IMR-90 (cell line): ENCODE measurements around the gene PRMT7. TPM values are rescaled to one million over a fixed set of nuclear protein-coding genes. Genes with fewer than 3 reads are reported as not detected.

Source experiments
- ATAC-seq: fragments of 200-7000 bp; cut with Tn5 transposase; 2 replicates; pipeline ENCODE4 v1.9.1; 2020; ENCODE audit warnings: low read depth, mild to moderate bottlenecking, moderate library complexity
- BruUV-seq: library from RNA; stranded (reverse); fragments of 400-500 nt; replicated peaks from 2 replicates; lab custom pipeline; 2021; lab: Mats Ljungman, UMichigan
- CTCF ChIA-PET: fragments of 300-600 bp; formaldehyde crosslinking; extraction: SDS; loops from one replicate; lab custom pipeline; 2021; ENCODE audit warnings: antibody characterized with exemption; lab: Yijun Ruan, JAX
- POLR2A ChIA-PET: fragments of 300-600 bp; sonication (Branson Sonifier 250); formaldehyde crosslinking; loops from one replicate; lab custom pipeline; 2022; ENCODE audit warnings: antibody characterized with exemption; ENCODE audit not compliant: unreplicated experiment; lab: Charles Lee
- DNase-seq: peaks from one replicate; pipeline ENCODE4 v3.0.0; 2013
- H2AFZ ChIP-seq: replicated peaks from 2 replicates; pipeline ENCODE3; 2013; ENCODE audit warnings: low read length, mild to moderate bottlenecking; ENCODE audit not compliant: poor library complexity
- H2AK5ac ChIP-seq: 2 replicates; pipeline ENCODE4 v1.6.1; 2013; ENCODE audit warnings: low read depth, low read length, inconsistent platforms
- H2AK9ac ChIP-seq: replicated peaks from 2 replicates; pipeline ENCODE3; 2013; ENCODE audit warnings: mild to moderate bottlenecking, low read depth, low read length, moderate library complexity; ENCODE audit not compliant: poor library complexity
- H2BK120ac ChIP-seq: 2 replicates; pipeline ENCODE4 v1.6.1; 2013; ENCODE audit warnings: low read depth, low read length, inconsistent platforms
- H2BK15ac ChIP-seq: 3 replicates; pipeline ENCODE4 v1.6.1; 2013; ENCODE audit warnings: low read depth, low read length, inconsistent platforms
- H2BK20ac ChIP-seq: 2 replicates; pipeline ENCODE4 v1.6.1; 2013; ENCODE audit warnings: low read depth, mild to moderate bottlenecking, inconsistent platforms, low read length, moderate library complexity
- H2BK5ac ChIP-seq: 2 replicates; pipeline ENCODE4 v1.6.1; 2013; ENCODE audit warnings: mild to moderate bottlenecking, low read depth, low read length, inconsistent platforms; ENCODE audit not compliant: poor library complexity, severe bottlenecking
- H3K14ac ChIP-seq: replicated peaks from 2 replicates; pipeline ENCODE4 v1.6.1; 2013; ENCODE audit warnings: low read depth, low read length, inconsistent platforms
- H3K18ac ChIP-seq: 2 replicates; pipeline ENCODE4 v1.6.1; 2013; ENCODE audit warnings: low read depth, low read length, control low read depth
- H3K23ac ChIP-seq: 2 replicates; pipeline ENCODE4 v1.6.1; 2013; ENCODE audit warnings: low read depth, low read length, inconsistent platforms
- H3K27ac ChIP-seq: 2 replicates; pipeline ENCODE4 v1.5.1; 2013; ENCODE audit warnings: mild to moderate bottlenecking, control low read depth, low read length; ENCODE audit not compliant: insufficient read depth
- H3K27me3 ChIP-seq: 2 replicates; pipeline ENCODE4 v1.6.1; 2013; ENCODE audit warnings: low read length; ENCODE audit not compliant: control insufficient read depth, insufficient read depth
- H3K36me3 ChIP-seq: 2 replicates; pipeline ENCODE4 v1.6.1; 2013; ENCODE audit warnings: low read length, mixed read lengths; ENCODE audit not compliant: control insufficient read depth, insufficient read depth
- H3K4ac ChIP-seq: 2 replicates; pipeline ENCODE4 v1.6.1; 2013; ENCODE audit warnings: low read depth, low read length, inconsistent platforms
- H3K4me1 ChIP-seq: 2 replicates; pipeline ENCODE4 v1.6.1; 2013; ENCODE audit warnings: low read length, mixed read lengths; ENCODE audit not compliant: control insufficient read depth, insufficient read depth
- H3K4me2 ChIP-seq: 2 replicates; pipeline ENCODE4 v1.6.1; 2013; ENCODE audit warnings: low read depth, mild to moderate bottlenecking, control low read depth, low read length, moderate library complexity
- H3K4me3 ChIP-seq: 2 replicates; pipeline ENCODE4 v1.5.1; 2013; ENCODE audit warnings: low read depth, mild to moderate bottlenecking, control low read depth, low read length, moderate library complexity; ENCODE audit not compliant: insufficient read depth
- H3K56ac ChIP-seq: 2 replicates; pipeline ENCODE4 v1.6.1; 2013; ENCODE audit warnings: low read length, inconsistent platforms; ENCODE audit not compliant: insufficient read depth; ENCODE audit errors: extremely low read depth
- H3K79me1 ChIP-seq, 2 experiments: 2 replicates each; pipeline ENCODE4 v1.6.1; 2013; ENCODE audit warnings: low read length in 2 of 2, inconsistent platforms in 1 of 2, low read depth in 1 of 2
- H3K9ac ChIP-seq: 2 replicates; pipeline ENCODE4 v1.6.1; 2013; ENCODE audit warnings: low read depth, low read length, control low read depth
- H3K9me1 ChIP-seq: 2 replicates; pipeline ENCODE4 v1.6.1; 2013; ENCODE audit warnings: low read length, inconsistent platforms; ENCODE audit not compliant: insufficient read depth
- H3K9me3 ChIP-seq: 2 replicates; pipeline ENCODE4 v1.6.1; 2013; ENCODE audit warnings: low read length; ENCODE audit not compliant: control insufficient read depth, insufficient read depth
- H4K20me1 ChIP-seq: 2 replicates; pipeline ENCODE4 v1.6.1; 2013; ENCODE audit warnings: low read length, inconsistent platforms; ENCODE audit not compliant: insufficient read depth
- H4K5ac ChIP-seq: 2 replicates; pipeline ENCODE4 v1.6.1; 2013; ENCODE audit warnings: mild to moderate bottlenecking, low read depth, low read length, control low read depth
- H4K8ac ChIP-seq, 2 experiments: 2 replicates each; pipeline ENCODE4 v1.6.1; 2013; ENCODE audit warnings: low read depth in 2 of 2, low read length in 2 of 2, control low read depth in 1 of 2, inconsistent platforms in 1 of 2
- H4K91ac ChIP-seq: 2 replicates; pipeline ENCODE4 v1.6.1; 2013; ENCODE audit warnings: low read depth, low read length, inconsistent platforms; ENCODE audit not compliant: insufficient read depth
- BHLHE40 ChIP-seq: fragments of 150-350 bp; IDR thresholded peaks from 2 replicates; pipeline ENCODE4 v1.6.1; 2016; ENCODE audit warnings: mild to moderate bottlenecking, low read depth, low read length
- CEBPB ChIP-seq: IDR thresholded peaks from 2 replicates; pipeline ENCODE4 v1.6.1; 2012; ENCODE audit warnings: low read depth, low read length, improper control_type of control experiment
- CHD1 ChIP-seq: IDR thresholded peaks from 2 replicates; pipeline ENCODE4 v1.6.1; 2012; ENCODE audit warnings: low read depth, low read length, improper control_type of control experiment
- ELK1 ChIP-seq: fragments of 150-350 bp; IDR thresholded peaks from 2 replicates; pipeline ENCODE4 v1.6.1; 2016; ENCODE audit warnings: low read depth, mild to moderate bottlenecking, low read length, moderate library complexity, borderline replicate concordance
- FOS ChIP-seq: fragments of 150-350 bp; IDR thresholded peaks from 2 replicates; pipeline ENCODE4 v1.6.1; 2016; ENCODE audit warnings: low read depth, low read length
- MAFK ChIP-seq: IDR thresholded peaks from 2 replicates; pipeline ENCODE4 v1.6.1; 2012; ENCODE audit warnings: low read depth, low read length, improper control_type of control experiment
- MAZ ChIP-seq: IDR thresholded peaks from 2 replicates; pipeline ENCODE4 v1.6.1; 2012; ENCODE audit warnings: low read depth, mild to moderate bottlenecking, low read length, improper control_type of control experiment, moderate library complexity, borderline replicate concordance
- MXI1 ChIP-seq: IDR thresholded peaks from 2 replicates; pipeline ENCODE4 v1.6.1; 2012; ENCODE audit warnings: low read depth, mild to moderate bottlenecking, low read length, moderate library complexity, borderline replicate concordance
- NFE2L2 ChIP-seq: fragments of 150-350 bp; IDR thresholded peaks from 2 replicates; pipeline ENCODE4 v1.6.1; 2016; ENCODE audit warnings: low read depth, mild to moderate bottlenecking, low read length
- POLR2A ChIP-seq: IDR thresholded peaks from 2 replicates; pipeline ENCODE4 v1.6.1; 2012; ENCODE audit warnings: mild to moderate bottlenecking, low read depth, low read length
- RAD21 ChIP-seq: IDR thresholded peaks from 2 replicates; pipeline ENCODE4 v1.6.1; 2012; ENCODE audit warnings: low read length, improper control_type of control experiment
- RCOR1 ChIP-seq: IDR thresholded peaks from 2 replicates; pipeline ENCODE4 v1.6.1; 2012; ENCODE audit warnings: mild to moderate bottlenecking, low read length, improper control_type of control experiment; ENCODE audit not compliant: insufficient replicate concordance
- WGBS, 2 experiments: methylation state at CpG; one replicate each; pipeline versions ENCODE4 v1.1.5 to v1.1.7; 2013; ENCODE audit warnings: missing lambda C conversion rate in 2 of 2; ENCODE audit not compliant: insufficient read length in 1 of 2; ENCODE audit errors: extremely low coverage in 2 of 2; 5-methylcytosine and 5-hydroxymethylcytosine counted together
- dilution Hi-C: fragments of 300-500 bp; cut with HindIII; formaldehyde crosslinking; loops from one replicate; pipeline ENCODE4 v1.14.3; 2018; ENCODE audit warnings: low sequenced_read_pairs; ENCODE audit not compliant: unreplicated experiment
- in situ Hi-C: fragments of 300-500 bp; cut with MboI; formaldehyde crosslinking; loops from 3 replicates; pipeline ENCODE4 v1.14.3; 2019; ENCODE audit warnings: low sequenced_read_pairs, inconsistent platforms, mixed read lengths
- intact Hi-C: fragments of 100-400 bp; cut with micrococcal nuclease; formaldehyde crosslinking; loops from 2 replicates; pipeline ENCODE4 v1.10.0; 2022
- polyA plus RNA-seq, 3 experiments: library from polyadenylated mRNA; depleted of rRNA; stranded (reverse); fragments of >200 nt; gene quantifications; 2 replicates each; pipeline ENCODE4 v1.2.3, GENCODE V29; 2012; ENCODE audit warnings: low replicate concordance in 1 of 3
- total RNA-seq: library from RNA; depleted of rRNA; stranded (reverse); fragments of >200 nt; gene quantifications from 2 replicates; pipeline ENCODE4 v1.2.3, GENCODE V29; 2012
- TF ChIP-seq, protein P1 (sequence below): fragments of 150-350 bp; IDR thresholded peaks from 2 replicates; pipeline ENCODE4 v1.6.1; 2017; ENCODE audit warnings: mild to moderate bottlenecking, antibody characterized with exemption, low read length, low read depth
- TF ChIP-seq, protein P2 (sequence below): conservative IDR thresholded peaks from 2 replicates; pipeline ENCODE4 v1.5.1; 2012; ENCODE audit warnings: mild to moderate bottlenecking, low read depth, low read length, improper control_type of control experiment

PRMT7 gene
- total and polyA plus RNA-seq, 2 of the 4 experiments (the other 2 are of a cell fraction), result 63.1 to 68.6 TPM

GRCh38 chr16:68273896-68274295 lies 36.9 kb upstream of the PRMT7 start:
- peaks cover 24 to 72% of the 10 kb centered on the region in 2 experiments; a peak in 3 of 4 replicates for H3K79me1 ChIP-seq
- no peak overlapping the region for H2BK5ac ChIP-seq
- no peak overlapping the region for H2BK20ac ChIP-seq
- H2AK5ac ChIP-seq, result no peak overlapping the region
- no peak overlapping the region for H3K14ac ChIP-seq
- no peak overlapping the region for H3K56ac ChIP-seq
- H2BK15ac ChIP-seq, result no peak overlapping the region
- H3K4me2 ChIP-seq, result no peak overlapping the region
- no peak overlapping the region for H2AFZ ChIP-seq
- H3K4me3 ChIP-seq, result no peak overlapping the region
- BruUV-seq, result no TSS peak
- H2BK120ac ChIP-seq, result no peak overlapping the region
- 80% methylated on average over 1 of the region's 8 CpGs; no CpG with 5 or more reads in 1 of the 2 experiments for WGBS, 2 experiments
- TF ChIP-seq RAD21 (no peak), ELK1 (no peak), MAZ (no peak), POLR2A (no peak), FOS (no peak), MAFK (no peak), RCOR1 (no peak), BHLHE40 (no peak), CEBPB (no peak), MXI1 (no peak), NFE2L2 (no peak), CHD1 (no peak)
- TF ChIP-seq, protein P1, sequence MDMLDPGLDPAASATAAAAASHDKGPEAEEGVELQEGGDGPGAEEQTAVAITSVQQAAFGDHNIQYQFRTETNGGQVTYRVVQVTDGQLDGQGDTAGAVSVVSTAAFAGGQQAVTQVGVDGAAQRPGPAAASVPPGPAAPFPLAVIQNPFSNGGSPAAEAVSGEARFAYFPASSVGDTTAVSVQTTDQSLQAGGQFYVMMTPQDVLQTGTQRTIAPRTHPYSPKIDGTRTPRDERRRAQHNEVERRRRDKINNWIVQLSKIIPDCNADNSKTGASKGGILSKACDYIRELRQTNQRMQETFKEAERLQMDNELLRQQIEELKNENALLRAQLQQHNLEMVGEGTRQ, result no peak
- TF ChIP-seq, protein P2, sequence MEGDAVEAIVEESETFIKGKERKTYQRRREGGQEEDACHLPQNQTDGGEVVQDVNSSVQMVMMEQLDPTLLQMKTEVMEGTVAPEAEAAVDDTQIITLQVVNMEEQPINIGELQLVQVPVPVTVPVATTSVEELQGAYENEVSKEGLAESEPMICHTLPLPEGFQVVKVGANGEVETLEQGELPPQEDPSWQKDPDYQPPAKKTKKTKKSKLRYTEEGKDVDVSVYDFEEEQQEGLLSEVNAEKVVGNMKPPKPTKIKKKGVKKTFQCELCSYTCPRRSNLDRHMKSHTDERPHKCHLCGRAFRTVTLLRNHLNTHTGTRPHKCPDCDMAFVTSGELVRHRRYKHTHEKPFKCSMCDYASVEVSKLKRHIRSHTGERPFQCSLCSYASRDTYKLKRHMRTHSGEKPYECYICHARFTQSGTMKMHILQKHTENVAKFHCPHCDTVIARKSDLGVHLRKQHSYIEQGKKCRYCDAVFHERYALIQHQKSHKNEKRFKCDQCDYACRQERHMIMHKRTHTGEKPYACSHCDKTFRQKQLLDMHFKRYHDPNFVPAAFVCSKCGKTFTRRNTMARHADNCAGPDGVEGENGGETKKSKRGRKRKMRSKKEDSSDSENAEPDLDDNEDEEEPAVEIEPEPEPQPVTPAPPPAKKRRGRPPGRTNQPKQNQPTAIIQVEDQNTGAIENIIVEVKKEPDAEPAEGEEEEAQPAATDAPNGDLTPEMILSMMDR, result no peak
- no peak overlapping the region for H3K4ac ChIP-seq
- no peak overlapping the region for H3K9ac ChIP-seq
- no peak for ATAC-seq
- H4K91ac ChIP-seq, result no peak overlapping the region
- H3K9me1 ChIP-seq, result peaks cover 17% of the 10 kb centered on the region; the same call in 1 of the 2 replicates
- in situ Hi-C loops (no loop called here), intact Hi-C loops (no loop called here), dilution Hi-C loops (no loop called here)
- ChIA-PET POLR2A (no interaction called here), CTCF (no interaction called here)
- no peak overlapping the region for H3K18ac ChIP-seq
- H4K5ac ChIP-seq, result no peak overlapping the region
- no peak overlapping the region for H2AK9ac ChIP-seq
- H3K27me3 ChIP-seq, result no peaks in the 10 kb centered on the region
- no peak overlapping the region for H3K23ac ChIP-seq
- H3K9me3 ChIP-seq, result no peaks in the 10 kb centered on the region
- H4K20me1 ChIP-seq, result peaks cover 66% of the 10 kb centered on the region
- H3K27ac ChIP-seq, result no peak overlapping the region
- H3K4me1 ChIP-seq, result peaks cover 2% of the 10 kb centered on the region; the same call in 1 of the 2 replicates
- DNase-seq, result no peak
- H4K8ac ChIP-seq, result no peak overlapping the region
- peaks cover 32% of the 10 kb centered on the region for H3K36me3 ChIP-seq
